Liver (tissue), 3 donors: ENCODE results near the gene ATXN1.

Experiments used
- FOXA1 ChIP-seq: IDR thresholded peaks from 2 replicates; pipeline ENCODE4 v1.6.1; 2016; ENCODE audit warnings: antibody characterized with exemption
- GABPA ChIP-seq, 2 donors: IDR thresholded peaks in 1 of 2; conservative IDR thresholded peaks in 1 of 2; 2 replicates each; pipeline ENCODE4 v1.6.1; 2016; ENCODE audit warnings: antibody characterized with exemption in 2 of 2, mild to moderate bottlenecking in 1 of 2, moderate library complexity in 1 of 2
- HNF4G ChIP-seq: IDR thresholded peaks from 2 replicates; pipeline ENCODE4 v1.6.1; 2016; ENCODE audit warnings: antibody characterized with exemption
- JUND ChIP-seq, 2 donors: IDR thresholded peaks; 2 replicates each; pipeline ENCODE4 v1.6.1; 2016; ENCODE audit warnings: antibody characterized with exemption in 2 of 2
- RAD21 ChIP-seq, 2 donors: IDR thresholded peaks; 2 replicates each; pipeline ENCODE4 v1.6.1; 2016; ENCODE audit warnings: antibody characterized with exemption in 2 of 2, mild to moderate bottlenecking in 2 of 2
- TAF1 ChIP-seq: conservative IDR thresholded peaks from 2 replicates; pipeline ENCODE4 v1.6.1; 2016; ENCODE audit warnings: antibody characterized with exemption, mild to moderate bottlenecking
- YY1 ChIP-seq: IDR thresholded peaks from 2 replicates; pipeline ENCODE4 v1.6.1; 2016; ENCODE audit warnings: antibody characterized with exemption, mild to moderate bottlenecking
- TF ChIP-seq, protein P1 (sequence below): IDR thresholded peaks from 2 replicates; pipeline ENCODE4 v1.6.1; 2016; ENCODE audit warnings: antibody characterized with exemption, mild to moderate bottlenecking
- TF ChIP-seq, protein P2 (sequence below): IDR thresholded peaks from 2 replicates; pipeline ENCODE4 v1.6.1; 2016; ENCODE audit warnings: antibody characterized with exemption
- TF ChIP-seq, protein P3 (sequence below): fragments of 150-350 bp; IDR thresholded peaks from 2 replicates; pipeline ENCODE4 v1.5.1; 2017; ENCODE audit warnings: improper control_type of control experiment, low read depth, low read length; ENCODE audit not compliant: missing input control
- TF ChIP-seq, protein P4 (sequence below): IDR thresholded peaks from 2 replicates; pipeline ENCODE4 v1.6.1; 2016; ENCODE audit warnings: antibody characterized with exemption
- donor health status: healthy.
- donor health status: healthy.

DNA sequence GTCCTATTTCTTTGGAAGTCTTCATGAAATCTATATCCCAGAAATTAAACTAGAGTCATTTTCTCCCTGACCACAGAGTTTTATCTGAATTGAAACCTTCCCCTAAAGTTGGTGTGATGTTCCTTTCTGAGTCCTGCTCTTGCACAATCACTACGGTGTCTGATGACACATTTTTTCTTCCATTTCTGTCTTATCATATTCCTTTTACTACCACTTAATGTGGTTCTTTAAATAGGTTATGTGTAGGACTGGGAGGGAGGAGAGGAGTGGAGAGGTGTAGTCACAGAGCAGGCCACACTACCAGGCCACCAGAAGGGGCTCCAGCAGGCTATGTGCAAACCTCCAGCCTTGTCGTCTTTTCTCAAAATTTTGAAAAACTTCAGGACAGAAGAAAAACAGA lies 39.7 kb upstream of the ATXN1 start:
- TF ChIP-seq, protein P1, sequence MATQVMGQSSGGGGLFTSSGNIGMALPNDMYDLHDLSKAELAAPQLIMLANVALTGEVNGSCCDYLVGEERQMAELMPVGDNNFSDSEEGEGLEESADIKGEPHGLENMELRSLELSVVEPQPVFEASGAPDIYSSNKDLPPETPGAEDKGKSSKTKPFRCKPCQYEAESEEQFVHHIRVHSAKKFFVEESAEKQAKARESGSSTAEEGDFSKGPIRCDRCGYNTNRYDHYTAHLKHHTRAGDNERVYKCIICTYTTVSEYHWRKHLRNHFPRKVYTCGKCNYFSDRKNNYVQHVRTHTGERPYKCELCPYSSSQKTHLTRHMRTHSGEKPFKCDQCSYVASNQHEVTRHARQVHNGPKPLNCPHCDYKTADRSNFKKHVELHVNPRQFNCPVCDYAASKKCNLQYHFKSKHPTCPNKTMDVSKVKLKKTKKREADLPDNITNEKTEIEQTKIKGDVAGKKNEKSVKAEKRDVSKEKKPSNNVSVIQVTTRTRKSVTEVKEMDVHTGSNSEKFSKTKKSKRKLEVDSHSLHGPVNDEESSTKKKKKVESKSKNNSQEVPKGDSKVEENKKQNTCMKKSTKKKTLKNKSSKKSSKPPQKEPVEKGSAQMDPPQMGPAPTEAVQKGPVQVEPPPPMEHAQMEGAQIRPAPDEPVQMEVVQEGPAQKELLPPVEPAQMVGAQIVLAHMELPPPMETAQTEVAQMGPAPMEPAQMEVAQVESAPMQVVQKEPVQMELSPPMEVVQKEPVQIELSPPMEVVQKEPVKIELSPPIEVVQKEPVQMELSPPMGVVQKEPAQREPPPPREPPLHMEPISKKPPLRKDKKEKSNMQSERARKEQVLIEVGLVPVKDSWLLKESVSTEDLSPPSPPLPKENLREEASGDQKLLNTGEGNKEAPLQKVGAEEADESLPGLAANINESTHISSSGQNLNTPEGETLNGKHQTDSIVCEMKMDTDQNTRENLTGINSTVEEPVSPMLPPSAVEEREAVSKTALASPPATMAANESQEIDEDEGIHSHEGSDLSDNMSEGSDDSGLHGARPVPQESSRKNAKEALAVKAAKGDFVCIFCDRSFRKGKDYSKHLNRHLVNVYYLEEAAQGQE: no peak
- TF ChIP-seq, protein P2, sequence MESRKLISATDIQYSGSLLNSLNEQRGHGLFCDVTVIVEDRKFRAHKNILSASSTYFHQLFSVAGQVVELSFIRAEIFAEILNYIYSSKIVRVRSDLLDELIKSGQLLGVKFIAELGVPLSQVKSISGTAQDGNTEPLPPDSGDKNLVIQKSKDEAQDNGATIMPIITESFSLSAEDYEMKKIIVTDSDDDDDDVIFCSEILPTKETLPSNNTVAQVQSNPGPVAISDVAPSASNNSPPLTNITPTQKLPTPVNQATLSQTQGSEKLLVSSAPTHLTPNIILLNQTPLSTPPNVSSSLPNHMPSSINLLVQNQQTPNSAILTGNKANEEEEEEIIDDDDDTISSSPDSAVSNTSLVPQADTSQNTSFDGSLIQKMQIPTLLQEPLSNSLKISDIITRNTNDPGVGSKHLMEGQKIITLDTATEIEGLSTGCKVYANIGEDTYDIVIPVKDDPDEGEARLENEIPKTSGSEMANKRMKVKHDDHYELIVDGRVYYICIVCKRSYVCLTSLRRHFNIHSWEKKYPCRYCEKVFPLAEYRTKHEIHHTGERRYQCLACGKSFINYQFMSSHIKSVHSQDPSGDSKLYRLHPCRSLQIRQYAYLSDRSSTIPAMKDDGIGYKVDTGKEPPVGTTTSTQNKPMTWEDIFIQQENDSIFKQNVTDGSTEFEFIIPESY: no peak
- TF ChIP-seq, protein P3, sequence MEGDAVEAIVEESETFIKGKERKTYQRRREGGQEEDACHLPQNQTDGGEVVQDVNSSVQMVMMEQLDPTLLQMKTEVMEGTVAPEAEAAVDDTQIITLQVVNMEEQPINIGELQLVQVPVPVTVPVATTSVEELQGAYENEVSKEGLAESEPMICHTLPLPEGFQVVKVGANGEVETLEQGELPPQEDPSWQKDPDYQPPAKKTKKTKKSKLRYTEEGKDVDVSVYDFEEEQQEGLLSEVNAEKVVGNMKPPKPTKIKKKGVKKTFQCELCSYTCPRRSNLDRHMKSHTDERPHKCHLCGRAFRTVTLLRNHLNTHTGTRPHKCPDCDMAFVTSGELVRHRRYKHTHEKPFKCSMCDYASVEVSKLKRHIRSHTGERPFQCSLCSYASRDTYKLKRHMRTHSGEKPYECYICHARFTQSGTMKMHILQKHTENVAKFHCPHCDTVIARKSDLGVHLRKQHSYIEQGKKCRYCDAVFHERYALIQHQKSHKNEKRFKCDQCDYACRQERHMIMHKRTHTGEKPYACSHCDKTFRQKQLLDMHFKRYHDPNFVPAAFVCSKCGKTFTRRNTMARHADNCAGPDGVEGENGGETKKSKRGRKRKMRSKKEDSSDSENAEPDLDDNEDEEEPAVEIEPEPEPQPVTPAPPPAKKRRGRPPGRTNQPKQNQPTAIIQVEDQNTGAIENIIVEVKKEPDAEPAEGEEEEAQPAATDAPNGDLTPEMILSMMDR: no peak
- no peak for TF ChIP-seq RAD21 (IDR thresholded peaks at IDR 0.05)
- no peak for TF ChIP-seq HNF4G
- no peak for TF ChIP-seq GABPA (IDR thresholded peaks at IDR 0.05 in 1 of 2, conservative IDR thresholded peaks at IDR 0.05 in 1 of 2)
- no peak for TF ChIP-seq YY1
- no peak for TF ChIP-seq FOXA1
- no peak for TF ChIP-seq TAF1
- TF ChIP-seq, protein P4, sequence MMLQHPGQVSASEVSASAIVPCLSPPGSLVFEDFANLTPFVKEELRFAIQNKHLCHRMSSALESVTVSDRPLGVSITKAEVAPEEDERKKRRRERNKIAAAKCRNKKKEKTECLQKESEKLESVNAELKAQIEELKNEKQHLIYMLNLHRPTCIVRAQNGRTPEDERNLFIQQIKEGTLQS: no peak
- TF ChIP-seq JUND (IDR thresholded peaks at IDR 0.05): no peak
